ENCODE results near the gene UBE2I.

GRCh38 chr16:1317479-1318267 lies 8.2 kb downstream of the UBE2I start:
- TF ChIP-seq YY1 (IDR thresholded peaks at IDR 0.05; ENCODE audit: extremely low read depth, insufficient replicate concordance, low read depth, low read length) (no peak), EZH2 (IDR thresholded peaks at IDR 0.05) (no peak), MAX (IDR thresholded peaks at IDR 0.05) (no peak), CTCF (IDR thresholded peaks at IDR 0.05 in 2 of 3, conservative IDR thresholded peaks at IDR 0.05 in 1 of 3; ENCODE audit: borderline replicate concordance in 1 of 3, insufficient read depth in 1 of 3, low read depth in 2 of 3, low read length in 2 of 3) (no peak), EZH2phosphoT487 (IDR thresholded peaks at IDR 0.05; ENCODE audit: borderline replicate concordance) (no peak), POLR2AphosphoS5 (IDR thresholded peaks at IDR 0.05; ENCODE audit: low read depth, low read length) (no peak), ZNF274 (IDR thresholded peaks at IDR 0.05; ENCODE audit: low read depth, low read length) (no peak), POLR2A (IDR thresholded peaks at IDR 0.05; ENCODE audit: borderline replicate concordance, extremely low read depth, insufficient read depth, insufficient read length) (no peak), CEBPB (IDR thresholded peaks at IDR 0.05; ENCODE audit: low read depth) (no peak), SRF (IDR thresholded peaks at IDR 0.05; ENCODE audit: low read depth) (no peak), SP1 (IDR thresholded peaks at IDR 0.05; ENCODE audit: low read depth) (no peak), REST (IDR thresholded peaks at IDR 0.05; ENCODE audit: low read depth) (no peak), ZFX (IDR thresholded peaks at IDR 0.05) (no peak)

Measured in HCT116 (cell line).